Activated CD4-positive, alpha-beta T cell treated with anti-CD3 and anti-CD28 coated beads for 4 hours (primary cell): ENCODE results near the gene PTPRO.
"Not testable (repeated sequence)": the region's sequence is repeated elsewhere in the genome, so short reads cannot be mapped to it uniquely, and the experiment has no call there.

Source experiments
- DNase-seq, 2 donors: peaks; one replicate each; pipeline ENCODE4 v3.0.0-alpha.2; 2020

PTPRO gene

GRCh38 chr12:15613981-15614380 is 291.7 kb downstream of the PTPRO start:
- no peak for DNase-seq

- DNase-seq = not testable (repeated sequence)
Observed at GRCh38 chr12:15616495-15616894, 294.2 kb downstream of the PTPRO start.

GRCh38 chr12:15620741-15621539 is 298.6 kb downstream of the PTPRO start:
- DNase-seq = no peak

GRCh38 chr12:15625075-15625474 is 302.8 kb downstream of the PTPRO start:
- no peak for DNase-seq

- DNase-seq = no peak
Observed at GRCh38 chr12:15627995-15628945, 306.0 kb downstream of the PTPRO start.

- no peak for DNase-seq
Observed at GRCh38 chr12:15629108-15629507, 306.8 kb downstream of the PTPRO start.

GRCh38 chr12:15629761-15630160 is 307.5 kb downstream of the PTPRO start:
- no peak for DNase-seq

GRCh38 chr12:15631007-15631715 is 308.9 kb downstream of the PTPRO start:
- DNase-seq = no peak

- DNase-seq = no peak
Observed at GRCh38 chr12:15632708-15633107, 310.4 kb downstream of the PTPRO start.

- DNase-seq = no peak
Observed at GRCh38 chr12:15633201-15633600, 310.9 kb downstream of the PTPRO start.

- DNase-seq = no peak
Observed at GRCh38 chr12:15634010-15634683, 311.8 kb downstream of the PTPRO start.

- DNase-seq = no peak
Observed at GRCh38 chr12:15636060-15636890, 314.0 kb downstream of the PTPRO start.

GRCh38 chr12:15638231-15638630 is 315.9 kb downstream of the PTPRO start:
- no peak for DNase-seq

GRCh38 chr12:15644700-15645099 is 322.4 kb downstream of the PTPRO start:
- no peak for DNase-seq

- DNase-seq = no peak
Observed at GRCh38 chr12:15646581-15646980, 324.3 kb downstream of the PTPRO start.
